ENCODE data around the gene OPA1.
A peak's percentile ranks its signal among the peaks of the same experiment; 100 is the strongest.
"Not testable (repeated sequence)": the region's sequence is repeated elsewhere in the genome, so short reads cannot be mapped to it uniquely, and the experiment has no call there.

The OPA1 gene

GRCh38 chr3:193599393-193599792, 6.4 kb downstream of the OPA1 start:
- H3K27ac ChIP-seq = no peak overlapping the region
- TF ChIP-seq ZFX (IDR thresholded peaks at IDR 0.05; ENCODE audit: borderline replicate concordance) (no peak), CTCF (IDR thresholded peaks at IDR 0.05) (no peak)

- TF ChIP-seq CTCF (IDR thresholded peaks at IDR 0.05) (peak; percentile 91), ZFX (IDR thresholded peaks at IDR 0.05; ENCODE audit: borderline replicate concordance) (no peak)
- H3K27ac ChIP-seq = no peak overlapping the region
Observed at GRCh38 chr3:193605876-193606275, 12.9 kb downstream of the OPA1 start.

GRCh38 chr3:193606892-193607291, 13.9 kb downstream of the OPA1 start:
- H3K27ac ChIP-seq = not testable (repeated sequence)

- H3K27ac ChIP-seq = not testable (repeated sequence)
Observed at GRCh38 chr3:193610516-193610915, 17.5 kb downstream of the OPA1 start.

GRCh38 chr3:193614430-193614829, 21.4 kb downstream of the OPA1 start:
- TF ChIP-seq ZFX (IDR thresholded peaks at IDR 0.05; ENCODE audit: borderline replicate concordance) (no peak), CTCF (IDR thresholded peaks at IDR 0.05) (no peak)
- H3K27ac ChIP-seq = no peak overlapping the region

- no peak overlapping the region for H3K27ac ChIP-seq
- TF ChIP-seq CTCF (IDR thresholded peaks at IDR 0.05) (no peak), ZFX (IDR thresholded peaks at IDR 0.05; ENCODE audit: borderline replicate concordance) (no peak)
Observed at GRCh38 chr3:193617628-193618027, 24.6 kb downstream of the OPA1 start.

- TF ChIP-seq ZFX (IDR thresholded peaks at IDR 0.05; ENCODE audit: borderline replicate concordance) = no peak
- no peak for TF ChIP-seq CTCF (IDR thresholded peaks at IDR 0.05)
- H3K27ac ChIP-seq = no peak overlapping the region
Observed at GRCh38 chr3:193620057-193620456, 27.0 kb downstream of the OPA1 start.

- TF ChIP-seq ZFX (IDR thresholded peaks at IDR 0.05; ENCODE audit: borderline replicate concordance) (no peak), CTCF (IDR thresholded peaks at IDR 0.05) (no peak)
Observed at GRCh38 chr3:193620650-193621049, 27.6 kb downstream of the OPA1 start.

More at GRCh38 chr3:193620650-193621049, 27.6 kb downstream of the OPA1 start:
- no peak overlapping the region for H3K27ac ChIP-seq

All from 22Rv1 (cell line).